A549 (cell line): Measurements from ENCODE around the gene CXXC1.
A peak's percentile ranks its signal among the peaks of the same experiment; 100 is the strongest.

ENCODE experiments used
- BHLHE40 ChIP-seq: IDR thresholded peaks from 2 replicates; pipeline ENCODE4 v1.6.1; 2012; ENCODE audit warnings: low read depth, low read length, inconsistent platforms
- CTCF ChIP-seq: fragments of >200 bp; sonication (Bioruptor Twin); formaldehyde crosslinking; IDR thresholded peaks from 3 replicates; pipeline ENCODE4 v1.5.1; 2016
- ELK1 ChIP-seq: fragments of 150-350 bp; IDR thresholded peaks from 2 replicates; pipeline ENCODE4 v1.6.1; 2014; ENCODE audit warnings: low read depth, mild to moderate bottlenecking, low read length
- POLR2A ChIP-seq: IDR thresholded peaks from 2 replicates; pipeline ENCODE4 v1.6.1; 2012; ENCODE audit warnings: mild to moderate bottlenecking, low read length
- SREBF2 ChIP-seq: fragments of 450-650 bp; IDR thresholded peaks from 2 replicates; pipeline ENCODE4 v1.6.1; 2014; ENCODE audit warnings: mild to moderate bottlenecking, moderate library complexity
- TP53 ChIP-seq: fragments of 250-450 bp; sonication (Bioruptor Pico); IDR thresholded peaks from 2 replicates; pipeline ENCODE4 v1.5.0; 2021; ENCODE audit warnings: mild to moderate bottlenecking, moderate library complexity

GRCh38 chr18:50266248-50266704, 21.2 kb downstream of the CXXC1 start, which contains the start of gene CFAP53:
- TF ChIP-seq ELK1 (no peak), SREBF2 (no peak), POLR2A (peak; percentile 39; the same call in 1 of the 2 replicates), BHLHE40 (no peak), CTCF (no peak), TP53 (no peak)
